HepG2 (cell line): ENCODE measurements around the gene VPS13C. TPM values are rescaled to one million over a fixed set of nuclear protein-coding genes. Genes with fewer than 3 reads are reported as not detected.

Experiments
- ARNT ChIP-seq: fragments of 450-650 bp; IDR thresholded peaks from 2 replicates; pipeline ENCODE4 v1.6.1; 2017
- FOXK2 ChIP-seq: fragments of 450-650 bp; IDR thresholded peaks from 2 replicates; pipeline ENCODE4 v1.6.1; 2016
- HNF4A ChIP-seq: sonication (generic); formaldehyde crosslinking; IDR thresholded peaks from 2 replicates; pipeline ENCODE4 v1.4.0; 2020; ENCODE audit warnings: missing genetic modification reagents
- MTA1 ChIP-seq: sonication (generic); formaldehyde crosslinking; IDR thresholded peaks from 2 replicates; pipeline ENCODE4 v1.4.0; 2020; ENCODE audit warnings: missing genetic modification reagents, mild to moderate bottlenecking, borderline replicate concordance
- NCOA5 ChIP-seq: sonication (generic); formaldehyde crosslinking; IDR thresholded peaks from 2 replicates; pipeline ENCODE4 v1.4.0; 2020; ENCODE audit warnings: missing genetic modification reagents
- RNF219 ChIP-seq: sonication (generic); formaldehyde crosslinking; IDR thresholded peaks from 2 replicates; pipeline ENCODE4 v1.5.0; 2020; ENCODE audit warnings: mild to moderate bottlenecking, missing genetic modification reagents
- TGIF2 ChIP-seq: IDR thresholded peaks from 2 replicates; pipeline ENCODE4 v1.6.1; 2016; ENCODE audit warnings: control low read depth, missing compliant biosample characterization
- XBP1 ChIP-seq: sonication (generic); formaldehyde crosslinking; IDR thresholded peaks from 2 replicates; pipeline ENCODE4 v1.5.0; 2020; ENCODE audit warnings: missing genetic modification reagents
- XRCC5 ChIP-seq: fragments of 200-400 bp; formaldehyde crosslinking; optimal IDR thresholded peaks from 2 replicates; pipeline ENCODE3; 2017; ENCODE audit warnings: mild to moderate bottlenecking, low read length
- ZNF264 ChIP-seq: sonication (generic); formaldehyde crosslinking; IDR thresholded peaks from 2 replicates; pipeline ENCODE4 v1.4.0; 2020; ENCODE audit warnings: missing genetic modification reagents
- ZNF281 ChIP-seq: sonication (generic); formaldehyde crosslinking; IDR thresholded peaks from 2 replicates; pipeline ENCODE4 v1.4.0; 2020; ENCODE audit warnings: missing genetic modification reagents, borderline replicate concordance
- ZNF362 ChIP-seq: sonication (generic); formaldehyde crosslinking; IDR thresholded peaks from 2 replicates; pipeline ENCODE4 v1.4.0; 2020; ENCODE audit warnings: missing genetic modification reagents, mild to moderate bottlenecking, borderline replicate concordance
- ZNF577 ChIP-seq: sonication (generic); formaldehyde crosslinking; IDR thresholded peaks from 2 replicates; pipeline ENCODE4 v1.4.0; 2020; ENCODE audit warnings: mild to moderate bottlenecking, low read depth, missing genetic modification reagents, borderline replicate concordance
- ZNF605 ChIP-seq: sonication (generic); formaldehyde crosslinking; IDR thresholded peaks from 2 replicates; pipeline ENCODE4 v1.8.0; 2022; ENCODE audit warnings: mild to moderate bottlenecking, missing genetic modification reagents
- polyA plus RNA-seq, 8 experiments: library from polyadenylated mRNA; depleted of rRNA in 3 of 8; stranded (reverse) in 7 of 8; unstranded in 1 of 8; fragments of >200 nt; fragmentation: Illumina TruSeq in 4 of 8; extraction: Trizol in 4 of 8; gene quantifications; 2 replicates each; pipeline versions ENCODE4 v1.2.1 to v1.2.3, GENCODE V29; 2011 to 2016; ENCODE audit warnings: low read depth in 4 of 8, missing spikeins in 1 of 8, mixed read lengths in 1 of 8; ENCODE audit not compliant: insufficient read depth in 1 of 8
- total RNA-seq, 5 experiments: library from RNA; depleted of rRNA; stranded (reverse); fragments of >200 nt; fragmentation: Illumina TruSeq; extraction: Trizol; gene quantifications; 2 replicates each; pipeline ENCODE4 v1.2.3, GENCODE V29; 2016; ENCODE audit warnings: low read depth in 1 of 5
- TF ChIP-seq, protein P1 (sequence below): sonication (generic); formaldehyde crosslinking; IDR thresholded peaks from 2 replicates; pipeline ENCODE4 v1.4.0; 2020; ENCODE audit warnings: mild to moderate bottlenecking, low read depth, missing genetic modification reagents
- TF ChIP-seq, protein P2 (sequence below): sonication (generic); formaldehyde crosslinking; conservative IDR thresholded peaks from 2 replicates; pipeline ENCODE4 v1.4.0; 2020; ENCODE audit warnings: missing genetic modification reagents
- TF ChIP-seq, protein P3 (sequence below): IDR thresholded peaks from 2 replicates; pipeline ENCODE4 v1.6.1; 2018; ENCODE audit warnings: missing genetic modification reagents, mild to moderate bottlenecking, missing compliant biosample characterization

VPS13C gene
- total and polyA plus RNA-seq, 2 of the 13 experiments (the other 11 are each of a cell fraction or from before 2014, with no cell fraction given): 10.9 to 26.8 TPM

GRCh38 chr15:62066663-62067447 lies 6.6 kb upstream of the VPS13C start, which contains the start of gene C2CD4A (continued):
- TF ChIP-seq ZNF281 (CRISPR knock-in tag): no peak
- peak; percentile 71; the same call in 1 of the 2 replicates for TF ChIP-seq ZNF605 (CRISPR knock-in tag)
- TF ChIP-seq TGIF2 (CRISPR knock-in tag): peak; percentile 87
- no peak for TF ChIP-seq MTA1 (CRISPR knock-in tag)
- TF ChIP-seq NCOA5 (CRISPR knock-in tag): no peak
- TF ChIP-seq RNF219 (CRISPR knock-in tag): no peak
- TF ChIP-seq ARNT: no peak
- TF ChIP-seq, protein P1, sequence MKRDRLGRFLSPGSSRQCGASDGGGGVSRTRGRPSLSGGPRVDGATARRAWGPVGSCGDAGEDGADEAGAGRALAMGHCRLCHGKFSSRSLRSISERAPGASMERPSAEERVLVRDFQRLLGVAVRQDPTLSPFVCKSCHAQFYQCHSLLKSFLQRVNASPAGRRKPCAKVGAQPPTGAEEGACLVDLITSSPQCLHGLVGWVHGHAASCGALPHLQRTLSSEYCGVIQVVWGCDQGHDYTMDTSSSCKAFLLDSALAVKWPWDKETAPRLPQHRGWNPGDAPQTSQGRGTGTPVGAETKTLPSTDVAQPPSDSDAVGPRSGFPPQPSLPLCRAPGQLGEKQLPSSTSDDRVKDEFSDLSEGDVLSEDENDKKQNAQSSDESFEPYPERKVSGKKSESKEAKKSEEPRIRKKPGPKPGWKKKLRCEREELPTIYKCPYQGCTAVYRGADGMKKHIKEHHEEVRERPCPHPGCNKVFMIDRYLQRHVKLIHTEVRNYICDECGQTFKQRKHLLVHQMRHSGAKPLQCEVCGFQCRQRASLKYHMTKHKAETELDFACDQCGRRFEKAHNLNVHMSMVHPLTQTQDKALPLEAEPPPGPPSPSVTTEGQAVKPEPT (CRISPR knock-in tag): peak; percentile 41; the same call in 1 of the 2 replicates
- no peak for TF ChIP-seq ZNF577 (CRISPR knock-in tag)
- no peak for TF ChIP-seq FOXK2
- TF ChIP-seq ZNF264: no peak
- TF ChIP-seq ZNF362 (CRISPR knock-in tag): no peak; the same call in 1 of the 2 replicates
- peak; percentile 64 for TF ChIP-seq XRCC5
- TF ChIP-seq, protein P2, sequence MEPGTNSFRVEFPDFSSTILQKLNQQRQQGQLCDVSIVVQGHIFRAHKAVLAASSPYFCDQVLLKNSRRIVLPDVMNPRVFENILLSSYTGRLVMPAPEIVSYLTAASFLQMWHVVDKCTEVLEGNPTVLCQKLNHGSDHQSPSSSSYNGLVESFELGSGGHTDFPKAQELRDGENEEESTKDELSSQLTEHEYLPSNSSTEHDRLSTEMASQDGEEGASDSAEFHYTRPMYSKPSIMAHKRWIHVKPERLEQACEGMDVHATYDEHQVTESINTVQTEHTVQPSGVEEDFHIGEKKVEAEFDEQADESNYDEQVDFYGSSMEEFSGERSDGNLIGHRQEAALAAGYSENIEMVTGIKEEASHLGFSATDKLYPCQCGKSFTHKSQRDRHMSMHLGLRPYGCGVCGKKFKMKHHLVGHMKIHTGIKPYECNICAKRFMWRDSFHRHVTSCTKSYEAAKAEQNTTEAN: no peak
- peak; percentile 38; the same call in 1 of the 2 replicates for TF ChIP-seq HNF4A (CRISPR knock-in tag)
- no peak for TF ChIP-seq XBP1 (CRISPR knock-in tag)
- TF ChIP-seq, protein P3, sequence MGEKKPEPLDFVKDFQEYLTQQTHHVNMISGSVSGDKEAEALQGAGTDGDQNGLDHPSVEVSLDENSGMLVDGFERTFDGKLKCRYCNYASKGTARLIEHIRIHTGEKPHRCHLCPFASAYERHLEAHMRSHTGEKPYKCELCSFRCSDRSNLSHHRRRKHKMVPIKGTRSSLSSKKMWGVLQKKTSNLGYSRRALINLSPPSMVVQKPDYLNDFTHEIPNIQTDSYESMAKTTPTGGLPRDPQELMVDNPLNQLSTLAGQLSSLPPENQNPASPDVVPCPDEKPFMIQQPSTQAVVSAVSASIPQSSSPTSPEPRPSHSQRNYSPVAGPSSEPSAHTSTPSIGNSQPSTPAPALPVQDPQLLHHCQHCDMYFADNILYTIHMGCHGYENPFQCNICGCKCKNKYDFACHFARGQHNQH (CRISPR knock-in tag): peak; percentile 57; the same call in 1 of the 2 replicates
